T-helper 17 cell (primary cell): ENCODE results near the gene TUBGCP2. TPM values are rescaled to one million over a fixed set of nuclear protein-coding genes. Genes with fewer than 3 reads are reported as not detected.

Source experiments
- ATAC-seq: fragments of 150-1000 bp; cut with Tn5 transposase; 2 replicates; pipeline ENCODE4 v1.10.0; 2021; ENCODE audit warnings: mild to moderate bottlenecking, moderate library complexity
- DNase-seq, 3 donors: peaks; one replicate each; pipeline versions ENCODE4 v3.0.0 to v3.0.0-alpha.2; 2020 to 2021
- H3K9me3 ChIP-seq: one replicate; pipeline ENCODE4 v1.7.0; 2013; ENCODE audit warnings: low read length, mild to moderate bottlenecking; ENCODE audit not compliant: control insufficient read depth, poor library complexity, severe bottlenecking
- H3K27ac Mint-ChIP-seq: one replicate; pipeline ENCODE4 v1.8.0; 2022; ENCODE audit warnings: mild to moderate bottlenecking, moderate library complexity, mixed read lengths
- H3K27me3 Mint-ChIP-seq: one replicate; pipeline ENCODE4 v1.8.0; 2022; ENCODE audit warnings: mixed read lengths
- H3K36me3 Mint-ChIP-seq: one replicate; pipeline ENCODE4 v1.8.0; 2022; ENCODE audit warnings: low read depth, mixed read lengths
- H3K4me1 Mint-ChIP-seq: one replicate; pipeline ENCODE4 v1.8.0; 2022; ENCODE audit warnings: mild to moderate bottlenecking, mixed read lengths
- H3K4me3 Mint-ChIP-seq: one replicate; pipeline ENCODE4 v1.8.0; 2022; ENCODE audit warnings: mild to moderate bottlenecking, moderate library complexity, mixed read lengths
- total RNA-seq, 4 donors: library from RNA in 2 of 4; stranded (reverse) in 2 of 4; gene quantifications; one replicate each; pipeline ENCODE4 v1.2.3 and lab custom pipeline; 2022 to 2026

TUBGCP2 gene
- total RNA-seq, 2 donors from 2014 or later: 73.6 to 75.4 TPM

DNA sequence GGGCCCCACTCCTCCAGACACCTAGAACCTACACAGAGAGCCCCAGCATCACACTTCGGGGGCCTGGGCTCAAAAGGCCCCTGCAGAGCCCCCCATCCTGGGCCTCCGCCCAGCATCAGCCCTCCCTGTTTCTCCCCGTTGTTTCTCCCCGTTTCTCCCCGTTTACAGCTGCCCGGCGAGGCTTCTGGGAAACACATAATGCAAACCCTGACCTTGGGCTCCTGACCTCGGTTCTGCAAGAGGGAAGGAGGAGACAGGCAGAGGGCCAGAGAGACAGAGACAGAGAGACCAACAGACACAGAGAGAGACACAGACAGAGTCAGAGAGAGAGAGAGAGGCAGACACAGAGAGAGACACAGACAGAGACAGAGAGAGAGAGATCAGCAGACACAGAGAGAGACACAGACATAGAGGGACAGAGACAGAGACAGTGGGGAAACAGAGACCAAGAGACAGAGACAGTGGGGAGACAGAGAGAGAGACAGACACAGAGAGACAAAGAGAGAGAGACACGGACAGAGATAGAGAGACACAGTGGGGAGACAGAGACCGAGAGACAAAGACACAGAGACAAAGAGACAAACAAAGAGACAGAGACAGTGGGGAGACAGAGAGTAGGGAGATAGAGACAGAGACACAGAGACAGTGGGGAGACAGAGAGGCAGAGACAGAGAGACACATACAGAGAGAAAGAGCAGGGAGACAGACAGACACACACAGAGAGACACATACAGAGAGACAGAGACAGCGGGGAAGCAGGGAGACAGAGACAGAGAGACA is 58.5 kb downstream of the TUBGCP2 start:
- H3K4me3 Mint-ChIP-seq: peak overlapping the region; percentile 28
- peaks cover 9% of the 10 kb centered on the region for H3K4me1 Mint-ChIP-seq
- ATAC-seq (no peak), DNase-seq (no peak)
- H3K9me3 ChIP-seq: no peaks in the 10 kb centered on the region
- peak overlapping the region; percentile 79 for H3K27ac Mint-ChIP-seq
- H3K27me3 Mint-ChIP-seq: peaks cover 10% of the 10 kb centered on the region
- peaks cover 10% of the 10 kb centered on the region for H3K36me3 Mint-ChIP-seq

- Mint-ChIP-seq H3K27me3 (peaks cover 10% of the 10 kb centered on the region), H3K27ac (no peak overlapping the region), H3K36me3 (peaks cover 8% of the 10 kb centered on the region), H3K4me3 (no peak overlapping the region), H3K4me1 (peaks cover 9% of the 10 kb centered on the region)
- H3K9me3 ChIP-seq: no peaks in the 10 kb centered on the region
- DNase-seq (no peak), ATAC-seq (no peak)
Measured at GRCh38 chr10:133249094-133249780, 59.4 kb downstream of the TUBGCP2 start.

DNA sequence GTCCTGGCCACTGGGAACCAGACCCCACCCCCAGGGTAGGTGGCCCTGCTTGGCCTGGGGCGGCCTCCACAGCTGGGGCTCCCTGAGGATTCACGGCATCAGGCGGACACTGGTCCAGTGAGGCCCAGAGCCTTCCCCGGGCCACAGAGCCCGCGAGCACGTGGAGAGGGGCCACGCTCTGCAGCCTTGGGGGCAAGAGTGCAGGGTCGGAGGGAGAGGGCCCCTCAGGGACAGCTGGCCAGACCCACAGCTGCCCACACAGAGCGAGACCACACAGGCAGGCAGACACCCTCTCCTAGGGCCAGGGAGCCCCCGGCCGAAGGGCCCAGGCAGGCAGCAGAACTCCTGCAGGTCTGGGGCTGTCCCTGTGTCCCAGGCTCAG is 60.3 kb downstream of the TUBGCP2 start:
- Mint-ChIP-seq H3K4me3 (no peak overlapping the region), H3K27me3 (peaks cover 18% of the 10 kb centered on the region), H3K36me3 (peaks cover 8% of the 10 kb centered on the region), H3K27ac (no peak overlapping the region), H3K4me1 (peaks cover 9% of the 10 kb centered on the region)
- ATAC-seq: no peak
- no peaks in the 10 kb centered on the region for H3K9me3 ChIP-seq
- no peak for DNase-seq

GRCh38 chr10:133247681-133248333 is 60.9 kb downstream of the TUBGCP2 start:
- peaks cover 13% of the 10 kb centered on the region for H3K4me1 Mint-ChIP-seq
- no peak overlapping the region for H3K27ac Mint-ChIP-seq
- no peak overlapping the region for H3K4me3 Mint-ChIP-seq
- ATAC-seq (no peak), DNase-seq (no peak)
- no peaks in the 10 kb centered on the region for H3K9me3 ChIP-seq
- H3K27me3 Mint-ChIP-seq: peaks cover 23% of the 10 kb centered on the region
- H3K36me3 Mint-ChIP-seq: peaks cover 11% of the 10 kb centered on the region

DNA sequence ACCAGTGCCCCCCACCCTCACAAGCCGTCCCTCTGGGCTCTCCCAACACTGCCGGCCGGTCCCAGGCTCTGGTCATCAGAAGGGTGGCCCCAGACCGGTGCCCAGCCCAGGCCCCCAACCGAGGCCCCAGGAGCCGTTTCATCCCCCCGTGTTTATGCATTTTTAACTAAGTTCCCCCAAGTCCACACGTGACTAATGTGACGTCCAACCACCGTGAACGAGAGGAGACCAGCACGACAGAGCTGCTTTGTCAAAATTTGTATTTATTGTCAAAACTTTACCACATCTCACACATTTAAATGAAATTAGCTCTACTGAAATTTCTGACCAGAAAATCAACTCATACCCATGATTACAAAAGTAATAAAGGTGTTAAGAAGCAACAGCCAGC is 62.4 kb downstream of the TUBGCP2 start:
- peaks cover 11% of the 10 kb centered on the region for H3K36me3 Mint-ChIP-seq
- no peak for ATAC-seq
- no peaks in the 10 kb centered on the region for H3K9me3 ChIP-seq
- no peak overlapping the region for H3K27ac Mint-ChIP-seq
- peaks cover 22% of the 10 kb centered on the region for H3K4me1 Mint-ChIP-seq
- no peak overlapping the region for H3K4me3 Mint-ChIP-seq
- no peak for DNase-seq
- peaks cover 39% of the 10 kb centered on the region for H3K27me3 Mint-ChIP-seq

- H3K9me3 ChIP-seq: no peaks in the 10 kb centered on the region
- no peak for DNase-seq
- no peak overlapping the region for H3K27ac Mint-ChIP-seq
- H3K27me3 Mint-ChIP-seq: peaks cover 45% of the 10 kb centered on the region
- H3K36me3 Mint-ChIP-seq: peaks cover 14% of the 10 kb centered on the region
- H3K4me1 Mint-ChIP-seq: peaks cover 26% of the 10 kb centered on the region
- H3K4me3 Mint-ChIP-seq: no peak overlapping the region
- no peak for ATAC-seq
Measured at GRCh38 chr10:133245439-133246235, 63.0 kb downstream of the TUBGCP2 start.

DNA sequence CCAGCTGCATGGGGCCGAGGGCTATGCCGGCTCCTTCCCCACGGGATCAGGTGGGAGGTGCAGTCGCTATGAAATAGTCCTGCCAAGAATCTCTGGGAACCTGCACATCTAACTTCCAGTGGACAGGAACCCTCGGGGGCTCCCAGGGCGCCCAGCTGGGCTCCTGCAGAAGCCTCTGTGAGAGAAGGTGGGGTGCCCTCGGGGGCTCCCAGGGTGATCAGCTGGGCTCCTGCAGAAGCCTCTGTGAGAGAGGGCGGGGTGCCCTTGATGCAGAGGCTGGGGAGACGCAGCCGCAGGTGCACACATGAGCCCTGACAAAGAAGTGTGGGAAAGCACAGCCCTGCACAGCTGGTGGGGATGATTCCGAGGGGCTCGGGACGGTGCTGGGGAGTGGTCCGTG is 65.1 kb downstream of the TUBGCP2 start:
- Mint-ChIP-seq H3K4me1 (peaks cover 18% of the 10 kb centered on the region), H3K27ac (no peak overlapping the region), H3K27me3 (peaks cover 48% of the 10 kb centered on the region), H3K4me3 (peak overlapping the region; percentile 72), H3K36me3 (peaks cover 7% of the 10 kb centered on the region)
- ATAC-seq: no peak
- H3K9me3 ChIP-seq: no peaks in the 10 kb centered on the region
- no peak for DNase-seq

DNA sequence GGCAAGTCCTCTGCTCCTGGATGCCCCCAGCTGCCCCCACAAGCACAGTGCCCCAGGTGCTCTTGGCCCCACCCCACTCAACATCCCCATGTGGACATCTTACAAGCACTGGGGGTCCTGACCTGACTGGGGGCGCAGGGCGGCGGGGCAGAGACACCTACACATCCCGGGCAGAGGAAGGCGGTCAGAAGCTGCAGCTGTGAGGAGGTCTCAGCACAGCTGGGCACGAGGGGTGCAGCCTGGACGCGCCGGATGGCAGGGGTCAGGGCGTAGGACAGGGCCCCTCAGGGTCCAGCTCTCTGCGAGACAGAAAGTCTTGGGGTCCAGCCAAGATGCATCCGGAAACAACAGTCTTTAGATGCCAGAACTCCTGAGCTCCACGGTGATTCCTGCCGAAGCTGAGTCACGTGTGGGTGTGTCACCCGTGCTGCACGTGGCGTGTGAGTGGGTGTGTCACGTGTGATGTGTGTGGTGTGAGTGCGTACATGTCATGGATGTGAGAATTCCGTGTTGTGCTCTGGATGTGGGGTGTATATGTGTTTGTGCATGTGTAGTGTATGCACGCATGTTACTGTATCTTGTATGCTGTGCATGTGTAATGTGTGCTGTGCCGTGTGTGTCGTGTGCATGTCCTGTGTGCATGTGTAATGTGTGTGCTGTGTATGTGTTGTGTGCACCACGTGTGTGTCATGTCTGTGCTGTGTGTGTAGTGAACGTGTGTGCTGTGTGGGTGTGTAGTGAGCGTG is 65.9 kb downstream of the TUBGCP2 start:
- ATAC-seq: no peak
- Mint-ChIP-seq H3K27me3 (peaks cover 50% of the 10 kb centered on the region), H3K36me3 (peaks cover 7% of the 10 kb centered on the region), H3K4me1 (peaks cover 18% of the 10 kb centered on the region), H3K4me3 (peak overlapping the region; percentile 72), H3K27ac (no peak overlapping the region)
- DNase-seq: no peak
- H3K9me3 ChIP-seq: no peaks in the 10 kb centered on the region

- ATAC-seq: peak; percentile 12
- Mint-ChIP-seq H3K4me1 (peaks cover 21% of the 10 kb centered on the region), H3K4me3 (peak overlapping the region; percentile 86), H3K27ac (no peak overlapping the region), H3K36me3 (peaks cover 7% of the 10 kb centered on the region), H3K27me3 (peaks cover 50% of the 10 kb centered on the region)
- DNase-seq: no peak
- no peaks in the 10 kb centered on the region for H3K9me3 ChIP-seq
Measured at GRCh38 chr10:133241501-133242205, 67.0 kb downstream of the TUBGCP2 start.

DNA sequence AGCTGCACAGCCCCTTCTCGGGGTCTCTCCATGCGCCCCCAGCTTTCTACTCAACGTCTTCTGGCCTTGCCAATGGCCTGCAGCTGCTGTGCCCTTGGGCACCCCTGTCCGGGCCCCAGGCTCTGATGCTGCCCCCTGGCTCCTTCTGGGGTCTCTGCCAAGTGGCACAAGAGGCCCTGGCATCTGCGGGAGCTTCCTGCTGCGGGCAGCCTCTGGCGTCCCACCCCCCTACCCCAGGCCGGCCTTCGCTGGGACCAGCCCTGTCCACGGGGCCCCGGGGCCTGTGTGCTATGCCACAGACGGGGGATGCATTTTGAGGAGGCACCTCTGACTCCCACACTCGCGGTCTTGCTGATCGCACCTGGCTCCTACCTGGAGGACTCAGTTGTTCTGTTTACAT is 68.7 kb downstream of the TUBGCP2 start:
- Mint-ChIP-seq H3K4me1 (peaks cover 26% of the 10 kb centered on the region), H3K27ac (no peak overlapping the region), H3K4me3 (peak overlapping the region; percentile 61), H3K27me3 (peaks cover 52% of the 10 kb centered on the region), H3K36me3 (peaks cover 7% of the 10 kb centered on the region)
- H3K9me3 ChIP-seq: no peaks in the 10 kb centered on the region
- ATAC-seq: no peak
- no peak for DNase-seq

DNA sequence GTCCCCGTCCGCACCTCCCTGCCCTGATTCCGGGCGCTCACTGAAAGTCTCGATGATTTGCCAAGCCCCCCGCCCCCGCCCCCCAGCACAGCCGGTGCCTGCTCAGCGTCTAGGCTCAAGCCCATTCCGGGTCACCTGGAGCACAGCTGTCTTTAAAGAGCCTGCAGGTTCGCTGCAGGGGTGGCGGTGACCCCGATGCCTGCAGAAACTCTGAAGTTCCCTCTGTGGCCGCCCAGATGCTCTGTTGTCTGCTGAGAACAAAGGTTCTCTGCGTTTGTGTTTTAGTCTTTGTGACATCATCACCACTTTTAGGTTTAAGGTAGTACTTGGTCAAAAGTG is 70.2 kb downstream of the TUBGCP2 start:
- Mint-ChIP-seq H3K36me3 (peaks cover 7% of the 10 kb centered on the region), H3K4me1 (peaks cover 27% of the 10 kb centered on the region), H3K27me3 (peaks cover 53% of the 10 kb centered on the region), H3K27ac (no peak overlapping the region), H3K4me3 (peak overlapping the region; percentile 19)
- DNase-seq (no peak), ATAC-seq (no peak)
- H3K9me3 ChIP-seq: no peaks in the 10 kb centered on the region
